Measurements from ENCODE around the gene TMEM170B.

DNA sequence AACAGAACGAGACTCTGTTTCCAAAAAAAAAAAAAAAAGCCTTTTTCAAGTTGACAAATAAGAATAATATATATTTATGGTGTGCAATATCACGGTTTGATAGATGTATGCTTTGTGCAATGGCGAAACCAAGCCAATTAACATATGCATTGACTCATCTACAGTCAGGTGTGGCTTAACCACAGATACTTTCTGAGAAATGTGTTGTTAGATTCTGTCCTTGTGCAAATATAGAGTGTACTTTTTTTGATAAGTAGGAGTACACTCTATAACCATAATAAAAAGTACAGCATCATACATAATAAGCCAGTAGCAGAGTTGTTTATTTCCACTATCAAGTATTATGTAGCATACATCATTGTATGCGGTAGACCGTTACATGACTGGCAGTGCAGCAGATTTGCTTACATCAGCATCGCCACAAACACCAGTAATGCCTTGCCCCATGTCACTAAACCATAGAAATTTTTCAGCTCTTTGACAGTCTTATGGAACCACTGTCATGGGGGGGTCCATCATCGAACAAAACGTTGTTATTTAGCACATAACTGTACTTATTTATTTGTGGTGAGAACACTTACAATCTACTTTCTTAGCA, 59.2 kb downstream of the TMEM170B start:
- TF ChIP-seq, protein P1, sequence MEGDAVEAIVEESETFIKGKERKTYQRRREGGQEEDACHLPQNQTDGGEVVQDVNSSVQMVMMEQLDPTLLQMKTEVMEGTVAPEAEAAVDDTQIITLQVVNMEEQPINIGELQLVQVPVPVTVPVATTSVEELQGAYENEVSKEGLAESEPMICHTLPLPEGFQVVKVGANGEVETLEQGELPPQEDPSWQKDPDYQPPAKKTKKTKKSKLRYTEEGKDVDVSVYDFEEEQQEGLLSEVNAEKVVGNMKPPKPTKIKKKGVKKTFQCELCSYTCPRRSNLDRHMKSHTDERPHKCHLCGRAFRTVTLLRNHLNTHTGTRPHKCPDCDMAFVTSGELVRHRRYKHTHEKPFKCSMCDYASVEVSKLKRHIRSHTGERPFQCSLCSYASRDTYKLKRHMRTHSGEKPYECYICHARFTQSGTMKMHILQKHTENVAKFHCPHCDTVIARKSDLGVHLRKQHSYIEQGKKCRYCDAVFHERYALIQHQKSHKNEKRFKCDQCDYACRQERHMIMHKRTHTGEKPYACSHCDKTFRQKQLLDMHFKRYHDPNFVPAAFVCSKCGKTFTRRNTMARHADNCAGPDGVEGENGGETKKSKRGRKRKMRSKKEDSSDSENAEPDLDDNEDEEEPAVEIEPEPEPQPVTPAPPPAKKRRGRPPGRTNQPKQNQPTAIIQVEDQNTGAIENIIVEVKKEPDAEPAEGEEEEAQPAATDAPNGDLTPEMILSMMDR (IDR thresholded peaks at IDR 0.05 in 2 of 3, conservative IDR thresholded peaks at IDR 0.05 in 1 of 3; ENCODE audit: borderline replicate concordance in 1 of 3, insufficient read depth in 1 of 3, low read depth in 2 of 3, low read length in 2 of 3) = no peak
- TF ChIP-seq, protein P2, sequence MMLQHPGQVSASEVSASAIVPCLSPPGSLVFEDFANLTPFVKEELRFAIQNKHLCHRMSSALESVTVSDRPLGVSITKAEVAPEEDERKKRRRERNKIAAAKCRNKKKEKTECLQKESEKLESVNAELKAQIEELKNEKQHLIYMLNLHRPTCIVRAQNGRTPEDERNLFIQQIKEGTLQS (IDR thresholded peaks at IDR 0.05) = no peak
- TF ChIP-seq RAD21 (IDR thresholded peaks at IDR 0.05; ENCODE audit: low read depth) (no peak), POLR2AphosphoS5 (IDR thresholded peaks at IDR 0.05; ENCODE audit: low read depth, low read length) (no peak), TCF7L2 (IDR thresholded peaks at IDR 0.05; ENCODE audit: borderline replicate concordance, extremely low read depth, insufficient read depth, insufficient read length) (no peak), ELF1 (IDR thresholded peaks at IDR 0.05; ENCODE audit: borderline replicate concordance, low read depth) (no peak), SIN3A (IDR thresholded peaks at IDR 0.05; ENCODE audit: low read depth) (no peak), POLR2A (IDR thresholded peaks at IDR 0.05; ENCODE audit: borderline replicate concordance, extremely low read depth, insufficient read depth, insufficient read length) (no peak), FOSL1 (IDR thresholded peaks at IDR 0.05; ENCODE audit: low read depth) (no peak)
- TF ChIP-seq, protein P3, sequence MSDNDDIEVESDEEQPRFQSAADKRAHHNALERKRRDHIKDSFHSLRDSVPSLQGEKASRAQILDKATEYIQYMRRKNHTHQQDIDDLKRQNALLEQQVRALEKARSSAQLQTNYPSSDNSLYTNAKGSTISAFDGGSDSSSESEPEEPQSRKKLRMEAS (IDR thresholded peaks at IDR 0.05) = no peak
- TF ChIP-seq, protein P4, sequence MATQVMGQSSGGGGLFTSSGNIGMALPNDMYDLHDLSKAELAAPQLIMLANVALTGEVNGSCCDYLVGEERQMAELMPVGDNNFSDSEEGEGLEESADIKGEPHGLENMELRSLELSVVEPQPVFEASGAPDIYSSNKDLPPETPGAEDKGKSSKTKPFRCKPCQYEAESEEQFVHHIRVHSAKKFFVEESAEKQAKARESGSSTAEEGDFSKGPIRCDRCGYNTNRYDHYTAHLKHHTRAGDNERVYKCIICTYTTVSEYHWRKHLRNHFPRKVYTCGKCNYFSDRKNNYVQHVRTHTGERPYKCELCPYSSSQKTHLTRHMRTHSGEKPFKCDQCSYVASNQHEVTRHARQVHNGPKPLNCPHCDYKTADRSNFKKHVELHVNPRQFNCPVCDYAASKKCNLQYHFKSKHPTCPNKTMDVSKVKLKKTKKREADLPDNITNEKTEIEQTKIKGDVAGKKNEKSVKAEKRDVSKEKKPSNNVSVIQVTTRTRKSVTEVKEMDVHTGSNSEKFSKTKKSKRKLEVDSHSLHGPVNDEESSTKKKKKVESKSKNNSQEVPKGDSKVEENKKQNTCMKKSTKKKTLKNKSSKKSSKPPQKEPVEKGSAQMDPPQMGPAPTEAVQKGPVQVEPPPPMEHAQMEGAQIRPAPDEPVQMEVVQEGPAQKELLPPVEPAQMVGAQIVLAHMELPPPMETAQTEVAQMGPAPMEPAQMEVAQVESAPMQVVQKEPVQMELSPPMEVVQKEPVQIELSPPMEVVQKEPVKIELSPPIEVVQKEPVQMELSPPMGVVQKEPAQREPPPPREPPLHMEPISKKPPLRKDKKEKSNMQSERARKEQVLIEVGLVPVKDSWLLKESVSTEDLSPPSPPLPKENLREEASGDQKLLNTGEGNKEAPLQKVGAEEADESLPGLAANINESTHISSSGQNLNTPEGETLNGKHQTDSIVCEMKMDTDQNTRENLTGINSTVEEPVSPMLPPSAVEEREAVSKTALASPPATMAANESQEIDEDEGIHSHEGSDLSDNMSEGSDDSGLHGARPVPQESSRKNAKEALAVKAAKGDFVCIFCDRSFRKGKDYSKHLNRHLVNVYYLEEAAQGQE (IDR thresholded peaks at IDR 0.05; ENCODE audit: low read depth) = no peak

Data from HCT116 (cell line).